HEK293 (cell line): ENCODE data around the gene PLK4.
A peak's percentile ranks its signal among the peaks of the same experiment; 100 is the strongest.

Experiments
- YY1 ChIP-seq: fragments of 450-650 bp; formaldehyde crosslinking; IDR thresholded peaks from 2 replicates; pipeline ENCODE4 v1.5.1; 2018; ENCODE audit warnings: missing biosample characterization, missing genetic modification characterization
- ZNF184 ChIP-seq: fragments of 450-650 bp; IDR thresholded peaks from 2 replicates; pipeline ENCODE4 v1.5.1; 2018; ENCODE audit warnings: missing biosample characterization, mild to moderate bottlenecking, missing genetic modification characterization
- ZNF211 ChIP-seq: fragments of 450-650 bp; formaldehyde crosslinking; IDR thresholded peaks from 2 replicates; pipeline ENCODE4 v1.5.1; 2016; ENCODE audit warnings: low read depth, missing biosample characterization, missing genetic modification characterization
- ZNF521 ChIP-seq: fragments of 450-650 bp; formaldehyde crosslinking; IDR thresholded peaks from 2 replicates; pipeline ENCODE4 v1.5.1; 2017; ENCODE audit warnings: missing biosample characterization, mild to moderate bottlenecking, missing genetic modification characterization
- ZNF548 ChIP-seq: fragments of 450-650 bp; formaldehyde crosslinking; IDR thresholded peaks from 2 replicates; pipeline ENCODE4 v1.5.1; 2016; ENCODE audit warnings: missing biosample characterization, missing genetic modification characterization
- ZNF660 ChIP-seq: fragments of 450-650 bp; IDR thresholded peaks from 2 replicates; pipeline ENCODE4 v1.5.1; 2018; ENCODE audit warnings: missing biosample characterization, mild to moderate bottlenecking, missing genetic modification characterization
- ZNF792 ChIP-seq: fragments of 450-650 bp; formaldehyde crosslinking; IDR thresholded peaks from 2 replicates; pipeline ENCODE4 v1.5.1; 2016; ENCODE audit warnings: missing biosample characterization, missing genetic modification characterization
- TF ChIP-seq, protein P1 (sequence below): fragments of 450-650 bp; formaldehyde crosslinking; IDR thresholded peaks from 2 replicates; pipeline ENCODE4 v1.5.1; 2016; ENCODE audit warnings: missing biosample characterization, missing genetic modification characterization
- TF ChIP-seq, protein P2 (sequence below): fragments of 450-650 bp; formaldehyde crosslinking; IDR thresholded peaks from 2 replicates; pipeline ENCODE4 v1.5.1; 2016; ENCODE audit warnings: missing biosample characterization, missing genetic modification characterization
- TF ChIP-seq, protein P3 (sequence below): fragments of 450-650 bp; formaldehyde crosslinking; IDR thresholded peaks from 2 replicates; pipeline ENCODE4 v1.5.1; 2016; ENCODE audit warnings: missing biosample characterization, missing genetic modification characterization
- TF ChIP-seq, protein P4 (sequence below): fragments of 450-650 bp; formaldehyde crosslinking; optimal IDR thresholded peaks from 2 replicates; pipeline ENCODE3; 2016; ENCODE audit warnings: missing biosample characterization, mild to moderate bottlenecking, missing genetic modification characterization
- TF ChIP-seq, protein P5 (sequence below): sonication (generic); formaldehyde crosslinking; IDR thresholded peaks from 2 replicates; pipeline ENCODE4 v1.8.1; 2022; ENCODE audit warnings: mild to moderate bottlenecking, moderate library complexity, missing genetic modification reagents

DNA sequence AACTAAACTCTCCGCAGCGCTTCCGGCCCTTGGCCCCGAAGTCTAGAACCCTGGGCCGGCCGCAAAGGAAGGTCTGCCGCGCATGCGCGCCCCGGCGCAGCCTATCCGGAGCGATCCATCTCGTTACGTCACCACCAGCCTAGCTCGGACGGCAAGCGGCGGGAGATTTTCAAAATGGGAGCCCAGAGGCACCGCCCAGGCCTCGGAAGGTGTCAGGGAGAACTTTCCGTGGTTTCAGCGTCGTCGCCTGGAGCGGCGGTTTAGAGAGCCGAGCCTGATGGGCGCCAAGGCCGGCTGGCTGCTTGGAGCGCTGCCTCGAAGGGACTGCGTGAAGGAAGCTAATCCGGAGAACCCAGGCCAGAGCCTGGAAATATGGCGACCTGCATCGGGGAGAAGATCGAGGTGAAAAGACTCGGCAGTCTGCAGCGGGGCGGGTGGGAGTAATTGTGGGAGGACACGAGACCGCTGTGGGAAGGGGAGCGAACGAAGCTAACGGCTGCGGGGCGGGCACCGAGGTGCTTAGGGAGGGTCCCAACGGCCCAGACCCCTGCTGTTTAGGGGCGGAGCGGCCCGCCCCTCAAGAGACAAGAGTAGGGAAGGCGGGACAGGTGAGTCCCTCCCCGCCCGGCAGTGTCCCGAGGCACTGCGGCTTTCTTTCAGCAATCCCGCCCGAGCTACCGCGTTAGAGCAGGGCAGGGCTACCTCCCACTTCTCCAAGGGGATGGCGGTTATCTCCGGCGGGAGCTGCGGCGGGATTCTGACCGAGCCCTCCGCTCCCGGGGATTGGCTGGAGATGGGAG lies at the start of gene PLK4:
- TF ChIP-seq, protein P1, sequence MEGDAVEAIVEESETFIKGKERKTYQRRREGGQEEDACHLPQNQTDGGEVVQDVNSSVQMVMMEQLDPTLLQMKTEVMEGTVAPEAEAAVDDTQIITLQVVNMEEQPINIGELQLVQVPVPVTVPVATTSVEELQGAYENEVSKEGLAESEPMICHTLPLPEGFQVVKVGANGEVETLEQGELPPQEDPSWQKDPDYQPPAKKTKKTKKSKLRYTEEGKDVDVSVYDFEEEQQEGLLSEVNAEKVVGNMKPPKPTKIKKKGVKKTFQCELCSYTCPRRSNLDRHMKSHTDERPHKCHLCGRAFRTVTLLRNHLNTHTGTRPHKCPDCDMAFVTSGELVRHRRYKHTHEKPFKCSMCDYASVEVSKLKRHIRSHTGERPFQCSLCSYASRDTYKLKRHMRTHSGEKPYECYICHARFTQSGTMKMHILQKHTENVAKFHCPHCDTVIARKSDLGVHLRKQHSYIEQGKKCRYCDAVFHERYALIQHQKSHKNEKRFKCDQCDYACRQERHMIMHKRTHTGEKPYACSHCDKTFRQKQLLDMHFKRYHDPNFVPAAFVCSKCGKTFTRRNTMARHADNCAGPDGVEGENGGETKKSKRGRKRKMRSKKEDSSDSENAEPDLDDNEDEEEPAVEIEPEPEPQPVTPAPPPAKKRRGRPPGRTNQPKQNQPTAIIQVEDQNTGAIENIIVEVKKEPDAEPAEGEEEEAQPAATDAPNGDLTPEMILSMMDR, result 0 out of 2 replicates have a peak, but pooled peaks have one; percentile 4
- TF ChIP-seq, protein P2, sequence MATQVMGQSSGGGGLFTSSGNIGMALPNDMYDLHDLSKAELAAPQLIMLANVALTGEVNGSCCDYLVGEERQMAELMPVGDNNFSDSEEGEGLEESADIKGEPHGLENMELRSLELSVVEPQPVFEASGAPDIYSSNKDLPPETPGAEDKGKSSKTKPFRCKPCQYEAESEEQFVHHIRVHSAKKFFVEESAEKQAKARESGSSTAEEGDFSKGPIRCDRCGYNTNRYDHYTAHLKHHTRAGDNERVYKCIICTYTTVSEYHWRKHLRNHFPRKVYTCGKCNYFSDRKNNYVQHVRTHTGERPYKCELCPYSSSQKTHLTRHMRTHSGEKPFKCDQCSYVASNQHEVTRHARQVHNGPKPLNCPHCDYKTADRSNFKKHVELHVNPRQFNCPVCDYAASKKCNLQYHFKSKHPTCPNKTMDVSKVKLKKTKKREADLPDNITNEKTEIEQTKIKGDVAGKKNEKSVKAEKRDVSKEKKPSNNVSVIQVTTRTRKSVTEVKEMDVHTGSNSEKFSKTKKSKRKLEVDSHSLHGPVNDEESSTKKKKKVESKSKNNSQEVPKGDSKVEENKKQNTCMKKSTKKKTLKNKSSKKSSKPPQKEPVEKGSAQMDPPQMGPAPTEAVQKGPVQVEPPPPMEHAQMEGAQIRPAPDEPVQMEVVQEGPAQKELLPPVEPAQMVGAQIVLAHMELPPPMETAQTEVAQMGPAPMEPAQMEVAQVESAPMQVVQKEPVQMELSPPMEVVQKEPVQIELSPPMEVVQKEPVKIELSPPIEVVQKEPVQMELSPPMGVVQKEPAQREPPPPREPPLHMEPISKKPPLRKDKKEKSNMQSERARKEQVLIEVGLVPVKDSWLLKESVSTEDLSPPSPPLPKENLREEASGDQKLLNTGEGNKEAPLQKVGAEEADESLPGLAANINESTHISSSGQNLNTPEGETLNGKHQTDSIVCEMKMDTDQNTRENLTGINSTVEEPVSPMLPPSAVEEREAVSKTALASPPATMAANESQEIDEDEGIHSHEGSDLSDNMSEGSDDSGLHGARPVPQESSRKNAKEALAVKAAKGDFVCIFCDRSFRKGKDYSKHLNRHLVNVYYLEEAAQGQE (tag by site-specific recombination), result peak; percentile 15
- peak; percentile 92 for TF ChIP-seq YY1
- no peak for TF ChIP-seq ZNF660 (tag by site-specific recombination)
- TF ChIP-seq ZNF792, result no peak
- TF ChIP-seq, protein P3, sequence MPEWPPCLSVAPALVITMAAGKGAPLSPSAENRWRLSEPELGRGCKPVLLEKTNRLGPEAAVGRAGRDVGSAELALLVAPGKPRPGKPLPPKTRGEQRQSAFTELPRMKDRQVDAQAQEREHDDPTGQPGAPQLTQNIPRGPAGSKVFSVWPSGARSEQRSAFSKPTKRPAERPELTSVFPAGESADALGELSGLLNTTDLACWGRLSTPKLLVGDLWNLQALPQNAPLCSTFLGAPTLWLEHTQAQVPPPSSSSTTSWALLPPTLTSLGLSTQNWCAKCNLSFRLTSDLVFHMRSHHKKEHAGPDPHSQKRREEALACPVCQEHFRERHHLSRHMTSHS (tag by site-specific recombination), result no peak
- TF ChIP-seq, protein P4, sequence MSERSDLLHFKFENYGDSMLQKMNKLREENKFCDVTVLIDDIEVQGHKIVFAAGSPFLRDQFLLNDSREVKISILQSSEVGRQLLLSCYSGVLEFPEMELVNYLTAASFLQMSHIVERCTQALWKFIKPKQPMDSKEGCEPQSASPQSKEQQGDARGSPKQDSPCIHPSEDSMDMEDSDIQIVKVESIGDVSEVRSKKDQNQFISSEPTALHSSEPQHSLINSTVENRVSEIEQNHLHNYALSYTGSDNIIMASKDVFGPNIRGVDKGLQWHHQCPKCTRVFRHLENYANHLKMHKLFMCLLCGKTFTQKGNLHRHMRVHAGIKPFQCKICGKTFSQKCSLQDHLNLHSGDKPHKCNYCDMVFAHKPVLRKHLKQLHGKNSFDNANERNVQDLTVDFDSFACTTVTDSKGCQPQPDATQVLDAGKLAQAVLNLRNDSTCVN (tag by site-specific recombination), result peak; percentile 26
- TF ChIP-seq ZNF211 (tag by site-specific recombination), result no peak
- TF ChIP-seq ZNF521 (tag by site-specific recombination), result no peak
- TF ChIP-seq, protein P5, sequence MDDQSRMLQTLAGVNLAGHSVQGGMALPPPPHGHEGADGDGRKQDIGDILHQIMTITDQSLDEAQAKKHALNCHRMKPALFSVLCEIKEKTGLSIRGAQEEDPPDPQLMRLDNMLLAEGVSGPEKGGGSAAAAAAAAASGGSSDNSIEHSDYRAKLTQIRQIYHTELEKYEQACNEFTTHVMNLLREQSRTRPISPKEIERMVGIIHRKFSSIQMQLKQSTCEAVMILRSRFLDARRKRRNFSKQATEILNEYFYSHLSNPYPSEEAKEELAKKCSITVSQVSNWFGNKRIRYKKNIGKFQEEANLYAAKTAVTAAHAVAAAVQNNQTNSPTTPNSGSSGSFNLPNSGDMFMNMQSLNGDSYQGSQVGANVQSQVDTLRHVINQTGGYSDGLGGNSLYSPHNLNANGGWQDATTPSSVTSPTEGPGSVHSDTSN (CRISPR knock-in tag), result 0 out of 2 replicates have a peak, but pooled peaks have one; percentile 46
- no peak for TF ChIP-seq ZNF548 (tag by site-specific recombination)
- TF ChIP-seq ZNF184 (tag by site-specific recombination), result no peak
